ENCODE measurements around the gene PPIB. TPM values are rescaled to one million over a fixed set of nuclear protein-coding genes. Genes with fewer than 3 reads are reported as not detected.
A peak's percentile ranks its signal among the peaks of the same experiment; 100 is the strongest.

Gene PPIB
- total and polyA plus RNA-seq, 9 of the 15 experiments (the other 6 are each of a cell fraction or from before 2014, with no cell fraction given) = 306 to 746 (median 439) TPM

DNA sequence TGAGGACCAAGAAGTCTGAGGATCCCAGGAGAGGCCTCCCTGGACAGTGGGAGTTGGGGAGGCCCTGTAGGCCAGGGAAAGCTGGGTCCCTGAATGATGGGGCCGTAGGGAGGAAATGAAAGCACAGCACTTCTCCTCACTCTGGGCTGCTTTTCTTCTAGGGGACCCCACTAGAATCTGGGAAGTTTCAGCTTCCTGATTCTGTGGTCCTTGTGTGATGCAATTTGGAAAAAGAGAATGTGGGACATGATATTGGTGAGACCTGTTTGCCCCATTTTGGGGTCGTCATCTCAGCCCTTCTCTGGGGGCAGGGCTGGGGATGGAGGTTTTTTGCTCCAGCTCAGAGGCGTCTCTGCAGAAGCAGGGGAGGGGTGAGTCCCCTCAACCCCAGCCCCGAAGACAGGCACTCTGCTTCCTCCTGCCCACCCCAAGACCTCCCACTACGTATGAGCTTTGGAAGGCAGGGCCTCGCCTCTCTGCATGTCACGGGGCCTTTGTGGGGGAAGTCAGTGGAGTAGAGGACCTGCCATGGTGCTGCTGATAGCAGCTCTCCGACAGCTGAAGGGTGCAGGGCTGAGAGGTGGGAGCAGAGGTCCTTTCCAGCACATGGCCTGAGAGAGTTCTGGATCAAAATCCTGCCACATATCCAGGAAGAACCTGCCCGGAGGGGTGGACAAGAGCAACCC, 12.8 kb downstream of the PPIB start (continued):
- TF ChIP-seq, protein P1, sequence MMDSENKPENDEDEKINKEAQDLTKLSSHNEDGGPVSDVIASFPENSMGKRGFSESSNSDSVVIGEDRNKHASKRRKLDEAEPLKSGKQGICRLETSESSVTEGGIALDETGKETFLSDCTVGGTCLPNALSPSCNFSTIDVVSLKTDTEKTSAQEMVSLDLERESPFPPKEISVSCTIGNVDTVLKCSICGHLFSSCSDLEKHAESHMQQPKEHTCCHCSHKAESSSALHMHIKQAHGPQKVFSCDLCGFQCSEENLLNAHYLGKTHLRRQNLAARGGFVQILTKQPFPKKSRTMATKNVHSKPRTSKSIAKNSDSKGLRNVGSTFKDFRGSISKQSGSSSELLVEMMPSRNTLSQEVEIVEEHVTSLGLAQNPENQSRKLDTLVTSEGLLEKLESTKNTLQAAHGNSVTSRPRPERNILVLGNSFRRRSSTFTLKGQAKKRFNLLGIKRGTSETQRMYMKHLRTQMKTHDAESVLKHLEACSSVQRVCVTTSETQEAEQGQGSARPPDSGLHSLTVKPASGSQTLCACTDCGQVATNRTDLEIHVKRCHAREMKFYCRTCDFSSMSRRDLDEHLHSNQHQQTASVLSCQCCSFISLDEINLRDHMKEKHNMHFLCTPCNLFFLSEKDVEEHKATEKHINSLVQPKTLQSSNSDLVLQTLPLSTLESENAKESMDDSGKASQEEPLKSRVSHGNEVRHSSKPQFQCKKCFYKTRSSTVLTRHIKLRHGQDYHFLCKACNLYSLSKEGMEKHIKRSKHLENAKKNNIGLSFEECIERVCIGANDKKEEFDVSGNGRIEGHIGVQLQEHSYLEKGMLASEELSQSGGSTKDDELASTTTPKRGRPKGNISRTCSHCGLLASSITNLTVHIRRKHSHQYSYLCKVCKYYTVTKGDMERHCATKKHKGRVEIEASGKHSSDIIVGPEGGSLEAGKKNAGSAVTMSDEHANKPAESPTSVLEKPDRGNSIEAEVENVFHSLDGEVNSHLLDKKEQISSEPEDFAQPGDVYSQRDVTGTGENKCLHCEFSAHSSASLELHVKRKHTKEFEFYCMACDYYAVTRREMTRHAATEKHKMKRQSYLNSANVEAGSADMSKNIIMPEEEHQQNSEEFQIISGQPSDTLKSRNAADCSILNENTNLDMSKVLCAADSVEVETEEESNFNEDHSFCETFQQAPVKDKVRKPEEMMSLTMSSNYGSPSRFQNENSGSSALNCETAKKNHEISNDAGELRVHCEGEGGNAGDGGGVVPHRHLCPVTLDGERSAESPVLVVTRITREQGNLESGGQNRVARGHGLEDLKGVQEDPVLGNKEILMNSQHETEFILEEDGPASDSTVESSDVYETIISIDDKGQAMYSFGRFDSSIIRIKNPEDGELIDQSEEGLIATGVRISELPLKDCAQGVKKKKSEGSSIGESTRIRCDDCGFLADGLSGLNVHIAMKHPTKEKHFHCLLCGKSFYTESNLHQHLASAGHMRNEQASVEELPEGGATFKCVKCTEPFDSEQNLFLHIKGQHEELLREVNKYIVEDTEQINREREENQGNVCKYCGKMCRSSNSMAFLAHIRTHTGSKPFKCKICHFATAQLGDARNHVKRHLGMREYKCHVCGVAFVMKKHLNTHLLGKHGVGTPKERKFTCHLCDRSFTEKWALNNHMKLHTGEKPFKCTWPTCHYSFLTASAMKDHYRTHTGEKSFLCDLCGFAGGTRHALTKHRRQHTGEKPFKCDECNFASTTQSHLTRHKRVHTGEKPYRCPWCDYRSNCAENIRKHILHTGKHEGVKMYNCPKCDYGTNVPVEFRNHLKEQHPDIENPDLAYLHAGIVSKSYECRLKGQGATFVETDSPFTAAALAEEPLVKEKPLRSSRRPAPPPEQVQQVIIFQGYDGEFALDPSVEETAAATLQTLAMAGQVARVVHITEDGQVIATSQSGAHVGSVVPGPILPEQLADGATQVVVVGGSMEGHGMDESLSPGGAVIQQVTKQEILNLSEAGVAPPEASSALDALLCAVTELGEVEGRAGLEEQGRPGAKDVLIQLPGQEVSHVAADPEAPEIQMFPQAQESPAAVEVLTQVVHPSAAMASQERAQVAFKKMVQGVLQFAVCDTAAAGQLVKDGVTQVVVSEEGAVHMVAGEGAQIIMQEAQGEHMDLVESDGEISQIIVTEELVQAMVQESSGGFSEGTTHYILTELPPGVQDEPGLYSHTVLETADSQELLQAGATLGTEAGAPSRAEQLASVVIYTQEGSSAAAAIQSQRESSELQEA (IDR thresholded peaks at IDR 0.05; ENCODE audit: low read depth) = no peak
- TF ChIP-seq CBFA2T3 (IDR thresholded peaks at IDR 0.05) (peak; percentile 31; the same call in 1 of the 2 replicates), ZKSCAN1 (IDR thresholded peaks at IDR 0.05; ENCODE audit: low read depth, low read length) (no peak)

Measured in K562 (cell line).